MM.1S (cell line): ENCODE results near the gene MIPOL1.
"Not testable (repeated sequence)": the region's sequence is repeated elsewhere in the genome, so short reads cannot be mapped to it uniquely, and the experiment has no call there.

Experiments used
- DNase-seq: peaks from one replicate; pipeline ENCODE4 v3.0.0-alpha.2; 2015
- H2AFZ ChIP-seq: fragments of 300-600 bp; sonication (generic); 2 replicates; pipeline ENCODE4 v1.6.0; 2016; ENCODE audit warnings: antibody characterized with exemption, low read length
- H3F3A ChIP-seq: fragments of 300-600 bp; sonication (generic); 2 replicates; pipeline ENCODE4 v1.6.1; 2016; ENCODE audit warnings: mild to moderate bottlenecking, antibody characterized with exemption, low read length, moderate library complexity, mixed read lengths; ENCODE audit not compliant: insufficient read depth
- H3K27ac ChIP-seq: fragments of 300-600 bp; sonication (generic); 2 replicates; pipeline ENCODE4 v1.5.1; 2016; ENCODE audit warnings: mild to moderate bottlenecking, low read length
- H3K27me3 ChIP-seq: fragments of 300-600 bp; sonication (generic); replicated peaks from 2 replicates; pipeline ENCODE4 v1.6.0; 2016; ENCODE audit warnings: low read length; ENCODE audit not compliant: insufficient read depth
- H3K36me3 ChIP-seq: fragments of 300-600 bp; sonication (generic); replicated peaks from 2 replicates; pipeline ENCODE4 v1.6.1; 2016; ENCODE audit warnings: mild to moderate bottlenecking, low read length, mixed read lengths; ENCODE audit not compliant: insufficient read depth
- H3K4me1 ChIP-seq: fragments of 300-600 bp; sonication (generic); 2 replicates; pipeline ENCODE4 v1.6.1; 2016; ENCODE audit warnings: low read length, mixed read lengths
- H3K4me2 ChIP-seq: fragments of 300-600 bp; sonication (generic); 2 replicates; pipeline ENCODE4 v1.6.0; 2016; ENCODE audit warnings: low read depth, low read length
- H3K4me3 ChIP-seq: fragments of 300-600 bp; sonication (generic); 2 replicates; pipeline ENCODE4 v1.5.1; 2016; ENCODE audit warnings: low read length, mixed read lengths
- H3K79me2 ChIP-seq: fragments of 300-600 bp; sonication (generic); 2 replicates; pipeline ENCODE4 v1.6.1; 2016; ENCODE audit warnings: mixed run types, low read length, mixed read lengths
- H3K9ac ChIP-seq: fragments of 300-600 bp; sonication (generic); 2 replicates; pipeline ENCODE4 v1.6.1; 2016; ENCODE audit warnings: low read length, mixed read lengths
- H3K9me2 ChIP-seq: fragments of 300-600 bp; sonication (generic); replicated peaks from 2 replicates; pipeline ENCODE4 v1.6.1; 2016; ENCODE audit warnings: mild to moderate bottlenecking, low read length, mixed read lengths; ENCODE audit not compliant: insufficient read depth
- H3K9me3 ChIP-seq: fragments of 300-600 bp; sonication (generic); replicated peaks from 2 replicates; pipeline ENCODE4 v1.6.1; 2016; ENCODE audit warnings: mild to moderate bottlenecking, low read length, mixed read lengths; ENCODE audit not compliant: insufficient read depth
- H4K20me1 ChIP-seq: fragments of 300-600 bp; sonication (generic); 2 replicates; pipeline ENCODE4 v1.6.1; 2016; ENCODE audit warnings: mild to moderate bottlenecking, low read length, moderate library complexity, mixed read lengths; ENCODE audit not compliant: insufficient read depth
- EZH2 ChIP-seq: fragments of 300-600 bp; sonication (generic); optimal IDR thresholded peaks from 2 replicates; pipeline ENCODE3; 2017; ENCODE audit warnings: low read depth, mild to moderate bottlenecking, antibody characterized with exemption, low read length, mixed read lengths
- EZH2phosphoT487 ChIP-seq: fragments of 300-600 bp; sonication (generic); IDR thresholded peaks from 2 replicates; pipeline ENCODE4 v1.6.1; 2018; ENCODE audit warnings: antibody characterized with exemption, low read length
- TF ChIP-seq, protein P1 (sequence below): fragments of 300-600 bp; sonication (generic); IDR thresholded peaks from 2 replicates; pipeline ENCODE4 v1.5.1; 2016; ENCODE audit warnings: antibody characterized with exemption, low read length, mixed read lengths

The MIPOL1 gene

DNA sequence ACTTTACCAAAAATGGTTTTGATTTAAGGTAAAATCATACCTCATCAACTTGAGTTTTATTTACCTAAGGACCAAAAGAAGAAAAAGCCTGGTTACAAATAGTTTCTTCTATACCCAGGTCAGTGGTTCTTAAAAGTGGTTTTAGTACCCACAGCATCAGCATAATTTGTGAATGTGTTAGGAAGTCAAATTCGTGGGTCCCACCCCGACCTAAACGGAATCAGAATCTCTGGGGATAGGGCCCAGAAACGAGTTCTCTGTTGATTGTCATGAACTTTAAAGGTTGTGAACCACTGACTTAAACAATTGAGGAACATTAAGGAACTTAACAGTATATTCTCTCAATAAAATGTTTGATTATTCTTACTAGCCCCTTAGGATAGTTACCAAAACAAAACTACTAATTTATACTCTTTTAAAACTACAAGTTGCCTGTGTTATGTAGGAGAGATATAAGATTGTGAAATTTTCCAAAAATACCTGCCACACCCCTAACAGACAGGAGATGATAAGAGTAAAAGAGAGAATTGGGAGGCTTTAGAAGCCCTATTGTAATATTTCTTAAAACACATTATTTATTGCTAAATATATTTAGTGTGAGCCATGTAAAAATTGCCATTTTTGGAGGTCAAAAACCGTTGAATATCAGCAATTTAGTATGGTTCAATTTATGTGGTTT is 24.7 kb upstream of the MIPOL1 start:
- Histone ChIP-seq H3K4me2 (no peak overlapping the region), H3K79me2 (no peaks in the 10 kb centered on the region), H3K4me1 (no peaks in the 10 kb centered on the region), H3K9me2 (no peaks in the 10 kb centered on the region), H3F3A (no peaks in the 10 kb centered on the region), H3K27me3 (no peaks in the 10 kb centered on the region), H3K27ac (no peak overlapping the region), H3K36me3 (no peaks in the 10 kb centered on the region), H3K9ac (no peak overlapping the region), H3K4me3 (no peak overlapping the region), H3K9me3 (no peaks in the 10 kb centered on the region), H4K20me1 (no peaks in the 10 kb centered on the region), H2AFZ (no peak overlapping the region)
- TF ChIP-seq EZH2phosphoT487 (no peak), EZH2 (no peak)
- TF ChIP-seq, protein P1, sequence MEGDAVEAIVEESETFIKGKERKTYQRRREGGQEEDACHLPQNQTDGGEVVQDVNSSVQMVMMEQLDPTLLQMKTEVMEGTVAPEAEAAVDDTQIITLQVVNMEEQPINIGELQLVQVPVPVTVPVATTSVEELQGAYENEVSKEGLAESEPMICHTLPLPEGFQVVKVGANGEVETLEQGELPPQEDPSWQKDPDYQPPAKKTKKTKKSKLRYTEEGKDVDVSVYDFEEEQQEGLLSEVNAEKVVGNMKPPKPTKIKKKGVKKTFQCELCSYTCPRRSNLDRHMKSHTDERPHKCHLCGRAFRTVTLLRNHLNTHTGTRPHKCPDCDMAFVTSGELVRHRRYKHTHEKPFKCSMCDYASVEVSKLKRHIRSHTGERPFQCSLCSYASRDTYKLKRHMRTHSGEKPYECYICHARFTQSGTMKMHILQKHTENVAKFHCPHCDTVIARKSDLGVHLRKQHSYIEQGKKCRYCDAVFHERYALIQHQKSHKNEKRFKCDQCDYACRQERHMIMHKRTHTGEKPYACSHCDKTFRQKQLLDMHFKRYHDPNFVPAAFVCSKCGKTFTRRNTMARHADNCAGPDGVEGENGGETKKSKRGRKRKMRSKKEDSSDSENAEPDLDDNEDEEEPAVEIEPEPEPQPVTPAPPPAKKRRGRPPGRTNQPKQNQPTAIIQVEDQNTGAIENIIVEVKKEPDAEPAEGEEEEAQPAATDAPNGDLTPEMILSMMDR: no peak
- DNase-seq: no peak

DNA sequence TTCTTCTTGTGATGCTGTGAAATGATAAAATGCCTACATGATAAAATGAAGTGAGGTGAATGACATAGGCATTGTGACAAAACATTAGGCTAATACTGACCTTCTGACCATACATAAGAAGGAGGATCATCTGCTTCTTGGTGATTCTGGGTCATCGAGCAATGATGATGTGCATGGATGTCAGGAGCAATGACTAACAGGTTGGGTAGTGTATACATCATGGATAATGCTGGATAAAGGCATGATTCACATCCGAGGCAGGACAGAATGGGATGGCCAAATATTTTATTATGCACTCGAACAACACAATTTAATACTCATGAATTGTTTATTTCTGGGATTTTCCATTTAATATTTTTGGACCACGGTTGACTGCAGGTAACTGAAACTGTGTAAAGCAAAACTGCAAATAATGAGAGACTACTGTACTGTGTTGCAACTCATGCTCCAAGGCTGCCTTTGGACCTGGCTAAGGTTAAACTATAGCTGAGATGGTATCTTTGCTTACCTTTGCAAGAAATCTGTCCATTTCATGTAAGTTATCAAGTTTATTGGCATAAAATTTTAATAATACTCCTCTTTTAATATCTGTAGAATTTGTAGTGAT is 17.7 kb upstream of the MIPOL1 start:
- Histone ChIP-seq H3K79me2 (no peaks in the 10 kb centered on the region), H3F3A (no peaks in the 10 kb centered on the region), H3K27ac (no peak overlapping the region), H4K20me1 (no peaks in the 10 kb centered on the region), H3K9me2 (no peaks in the 10 kb centered on the region), H3K9ac (no peak overlapping the region), H3K36me3 (no peaks in the 10 kb centered on the region), H2AFZ (no peak overlapping the region), H3K4me3 (no peak overlapping the region), H3K4me2 (no peak overlapping the region), H3K9me3 (no peaks in the 10 kb centered on the region), H3K4me1 (no peaks in the 10 kb centered on the region), H3K27me3 (no peaks in the 10 kb centered on the region)
- TF ChIP-seq EZH2phosphoT487 (no peak), EZH2 (no peak)
- TF ChIP-seq, protein P1: no peak
- DNase-seq: no peak

DNA sequence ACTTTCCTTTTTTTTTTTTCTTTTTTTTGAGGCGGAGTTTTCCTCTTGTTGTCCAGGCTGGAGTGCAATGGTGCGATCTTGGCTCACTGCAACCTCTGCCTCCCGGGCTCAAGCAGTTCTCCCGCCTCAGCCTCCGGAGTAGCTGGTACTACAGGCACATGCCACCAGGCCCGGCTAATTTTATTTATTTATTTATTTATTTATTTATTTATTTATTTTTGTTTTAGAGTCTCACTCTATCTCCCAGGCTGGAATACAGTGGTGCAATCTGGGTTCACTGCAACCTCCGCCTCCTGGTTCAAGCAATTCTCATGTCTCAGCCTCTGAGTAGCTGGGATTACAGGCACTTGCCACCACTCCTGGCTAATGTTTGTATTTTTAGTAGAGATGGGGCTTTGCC is 16.9 kb upstream of the MIPOL1 start:
- not testable (repeated sequence) for H2AFZ ChIP-seq

DNA sequence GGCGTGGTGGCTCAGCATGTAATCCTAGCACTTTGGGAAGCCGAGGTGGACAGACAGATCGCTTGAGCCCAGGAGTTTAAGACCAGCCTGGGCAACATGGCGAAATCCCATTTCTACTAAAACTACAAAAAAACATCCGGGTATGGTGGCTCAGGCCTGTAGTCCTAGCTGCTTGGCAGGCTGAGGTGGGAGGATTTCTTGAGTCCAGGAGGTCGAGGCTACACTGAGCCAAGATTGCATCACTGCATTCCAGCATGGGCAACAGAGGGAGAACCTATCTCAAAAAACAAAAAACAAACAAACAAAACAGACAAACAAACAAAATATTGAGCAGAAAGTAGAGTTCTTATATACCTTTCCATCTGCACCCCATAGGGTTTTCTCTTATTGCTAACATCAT is 16.3 kb upstream of the MIPOL1 start:
- no peak overlapping the region for H2AFZ ChIP-seq
- H3K4me2 ChIP-seq: no peak overlapping the region
- no peaks in the 10 kb centered on the region for H3K79me2 ChIP-seq
- no peaks in the 10 kb centered on the region for H3K27me3 ChIP-seq
- no peaks in the 10 kb centered on the region for H3K4me1 ChIP-seq
- no peaks in the 10 kb centered on the region for H3K36me3 ChIP-seq
- H3F3A ChIP-seq: no peaks in the 10 kb centered on the region
- no peaks in the 10 kb centered on the region for H3K9me3 ChIP-seq
- no peak overlapping the region for H3K4me3 ChIP-seq
- H3K9me2 ChIP-seq: no peaks in the 10 kb centered on the region
- H3K27ac ChIP-seq: no peak overlapping the region
- no peak for DNase-seq
- H3K9ac ChIP-seq: no peak overlapping the region
- H4K20me1 ChIP-seq: no peaks in the 10 kb centered on the region
- TF ChIP-seq, protein P1: no peak
- TF ChIP-seq EZH2phosphoT487: no peak
- no peak for TF ChIP-seq EZH2

More for the DNA sequence above, 16.9 kb upstream of the MIPOL1 start:
- H3K9me2 ChIP-seq, H3K4me1 ChIP-seq, H3K9me3 ChIP-seq, DNase-seq, H4K20me1 ChIP-seq, H3K36me3 ChIP-seq, H3F3A ChIP-seq, H3K27ac ChIP-seq, H3K4me2 ChIP-seq, H3K4me3 ChIP-seq, H3K27me3 ChIP-seq, H3K79me2 ChIP-seq, H3K9ac ChIP-seq: not testable (repeated sequence)

DNA sequence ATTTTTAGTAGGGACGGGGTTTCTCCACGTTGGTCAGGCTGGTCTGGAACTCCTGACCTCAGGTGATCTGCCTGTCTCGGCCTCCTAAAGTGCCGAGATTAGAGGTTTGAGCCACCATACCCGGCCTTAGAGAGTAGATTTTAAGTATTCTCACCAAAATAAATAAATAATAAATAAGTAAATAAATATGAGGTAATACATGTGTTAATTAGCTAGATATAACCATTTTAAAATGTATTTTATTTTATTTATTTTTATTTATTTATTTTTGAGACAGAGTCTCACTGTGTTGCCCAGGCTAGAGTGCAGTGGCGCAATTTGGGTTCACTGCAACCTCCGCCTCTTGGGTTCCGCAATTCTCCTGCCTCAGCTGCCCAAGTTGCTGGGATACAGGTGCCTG is 13.2 kb upstream of the MIPOL1 start:
- not testable (repeated sequence) for H3K9ac ChIP-seq

More for the DNA sequence above, 13.2 kb upstream of the MIPOL1 start:
- not testable (repeated sequence) for H3K4me2 ChIP-seq, H3K9me2 ChIP-seq, H3K27ac ChIP-seq, H2AFZ ChIP-seq, H3K4me1 ChIP-seq, H3K79me2 ChIP-seq, H3K9me3 ChIP-seq, H3K36me3 ChIP-seq, H3K27me3 ChIP-seq, H3F3A ChIP-seq, H3K4me3 ChIP-seq, H4K20me1 ChIP-seq, DNase-seq
